HEK293 (cell line): ENCODE results near the gene LASP1.

ENCODE experiments used
- CTCF ChIA-PET: fragments of 350-600 bp; formaldehyde crosslinking; extraction: SDS; loops from one replicate; lab custom pipeline; 2021; ENCODE audit warnings: antibody characterized with exemption; lab: Yijun Ruan, JAX
- POLR2A ChIA-PET: fragments of 300-600 bp; formaldehyde crosslinking; extraction: SDS; loops from one replicate; lab custom pipeline; 2020; ENCODE audit warnings: antibody characterized with exemption, inconsistent platforms; lab: Yijun Ruan, JAX
- H3K27ac ChIP-seq: fragments of 200-500 bp; sonication (Bioruptor generic); 2 replicates; pipeline ENCODE4 v1.5.1; 2014; ENCODE audit warnings: low read depth, low read length, control low read depth, inconsistent platforms; ENCODE audit errors: extremely low read depth
- H3K36me3 ChIP-seq, 2 experiments: fragments of 200-500 bp in 1 of 2; sonication (Bioruptor generic) in 1 of 2; 1 replicate in 1 of 2; 2 replicates in 1 of 2; pipeline ENCODE4 v1.5.1; 2014 to 2017; ENCODE audit warnings: inconsistent platforms in 2 of 2, low read length in 2 of 2; ENCODE audit not compliant: control insufficient read depth in 2 of 2, insufficient read depth in 1 of 2
- H3K4me1 ChIP-seq: fragments of 200-500 bp; sonication (Bioruptor generic); 2 replicates; pipeline ENCODE4 v1.5.1; 2014; ENCODE audit warnings: mild to moderate bottlenecking, low read length, inconsistent platforms; ENCODE audit not compliant: control insufficient read depth, insufficient read depth
- H3K4me3 ChIP-seq: 2 replicates; pipeline ENCODE4 v1.5.1; 2011; ENCODE audit warnings: low read depth, mild to moderate bottlenecking, control low read depth, low read length, moderate library complexity
- H3K9me3 ChIP-seq: fragments of 200-500 bp; sonication (Bioruptor generic); 2 replicates; pipeline ENCODE4 v1.5.1; 2014; ENCODE audit warnings: low read depth, low read length, inconsistent platforms; ENCODE audit not compliant: control insufficient read depth, insufficient read depth
- ZNF2 ChIP-seq: fragments of 450-650 bp; formaldehyde crosslinking; IDR thresholded peaks from 2 replicates; pipeline ENCODE4 v1.5.1; 2016; ENCODE audit warnings: missing biosample characterization, missing genetic modification characterization
- ZNF623 ChIP-seq: fragments of 450-650 bp; formaldehyde crosslinking; IDR thresholded peaks from 2 replicates; pipeline ENCODE4 v1.5.1; 2016; ENCODE audit warnings: missing biosample characterization, missing genetic modification characterization
- ZNF629 ChIP-seq: fragments of 450-650 bp; formaldehyde crosslinking; IDR thresholded peaks from 2 replicates; pipeline ENCODE4 v1.5.1; 2017; ENCODE audit warnings: missing biosample characterization, missing genetic modification characterization
- ZNF654 ChIP-seq: fragments of 450-650 bp; formaldehyde crosslinking; IDR thresholded peaks from 2 replicates; pipeline ENCODE4 v1.5.1; 2016; ENCODE audit warnings: low read depth, missing biosample characterization, missing genetic modification characterization
- ZNF776 ChIP-seq: fragments of 450-650 bp; formaldehyde crosslinking; IDR thresholded peaks from 2 replicates; pipeline ENCODE4 v1.5.0; 2017; ENCODE audit warnings: missing biosample characterization, missing genetic modification characterization, borderline replicate concordance
- TF ChIP-seq, protein P1 (sequence below): fragments of 450-650 bp; formaldehyde crosslinking; IDR thresholded peaks from 2 replicates; pipeline ENCODE4 v1.5.1; 2016; ENCODE audit warnings: missing biosample characterization, missing genetic modification characterization, borderline replicate concordance
- TF ChIP-seq, protein P2 (sequence below): fragments of 450-650 bp; formaldehyde crosslinking; IDR thresholded peaks from 2 replicates; pipeline ENCODE4 v1.5.1; 2016; ENCODE audit warnings: missing biosample characterization, missing genetic modification characterization

Gene LASP1

DNA sequence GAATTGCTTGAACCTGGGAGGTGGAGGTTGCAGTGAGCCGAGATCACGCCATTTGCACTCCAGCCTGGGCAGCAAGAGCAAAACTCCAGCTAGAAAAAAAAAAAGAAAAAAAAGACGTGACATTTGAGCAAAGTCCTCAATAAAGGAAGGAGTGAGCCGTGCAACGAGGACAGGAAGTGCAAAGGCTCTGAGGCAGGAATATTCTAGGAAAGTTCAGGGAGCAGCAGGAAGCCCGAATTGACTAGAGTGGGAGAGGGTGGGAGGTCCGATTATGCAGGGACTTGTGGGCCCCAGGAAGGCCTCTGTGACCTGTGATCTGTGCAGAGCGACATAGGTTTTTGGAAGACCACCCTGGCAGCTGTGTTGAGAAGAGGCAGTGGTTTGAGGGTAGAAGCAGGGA lies 46.9 kb downstream of the LASP1 start:
- Histone ChIP-seq H3K4me1 (no peaks in the 10 kb centered on the region), H3K27ac (no peak overlapping the region), H3K4me3 (no peak overlapping the region), H3K9me3 (no peaks in the 10 kb centered on the region), H3K36me3 (peaks cover 0 to 53% of the 10 kb centered on the region in 2 experiments; a peak in 2 of 3 replicates)
- TF ChIP-seq ZNF776 (tag by site-specific recombination) (no peak), ZNF623 (peak; percentile 90)
- ChIA-PET CTCF (interaction anchor here (0.6 to 2.6 kb wide), 8 partner anchors 8 to 68 kb away, joined by 3 to 12 read pairs (median 3); partner anchors contain the start of gene LASP1NB), POLR2A (no interaction called here)

DNA sequence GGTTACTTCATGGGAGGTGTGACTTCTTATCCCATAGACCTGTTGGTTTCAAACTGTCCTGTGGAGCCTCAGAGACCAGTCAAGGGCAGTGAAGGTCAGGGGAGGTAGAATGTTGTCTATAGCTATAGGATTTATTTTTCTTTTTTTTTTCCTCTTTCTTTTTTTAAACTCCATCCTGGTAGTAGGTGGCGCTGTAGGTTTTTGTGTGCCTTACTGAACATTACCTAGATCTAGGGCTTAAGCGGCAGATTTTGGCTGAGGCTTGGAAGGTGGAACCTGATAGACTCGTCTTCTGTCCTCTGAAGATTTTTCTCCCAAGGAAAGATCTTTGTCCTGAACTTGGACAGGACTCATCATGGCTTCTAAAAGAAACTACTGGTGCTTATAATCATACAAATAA lies 47.4 kb downstream of the LASP1 start:
- 0 out of 2 replicates have a peak, but pooled peaks have one; percentile 8 for TF ChIP-seq ZNF654 (tag by site-specific recombination)
- TF ChIP-seq, protein P1, sequence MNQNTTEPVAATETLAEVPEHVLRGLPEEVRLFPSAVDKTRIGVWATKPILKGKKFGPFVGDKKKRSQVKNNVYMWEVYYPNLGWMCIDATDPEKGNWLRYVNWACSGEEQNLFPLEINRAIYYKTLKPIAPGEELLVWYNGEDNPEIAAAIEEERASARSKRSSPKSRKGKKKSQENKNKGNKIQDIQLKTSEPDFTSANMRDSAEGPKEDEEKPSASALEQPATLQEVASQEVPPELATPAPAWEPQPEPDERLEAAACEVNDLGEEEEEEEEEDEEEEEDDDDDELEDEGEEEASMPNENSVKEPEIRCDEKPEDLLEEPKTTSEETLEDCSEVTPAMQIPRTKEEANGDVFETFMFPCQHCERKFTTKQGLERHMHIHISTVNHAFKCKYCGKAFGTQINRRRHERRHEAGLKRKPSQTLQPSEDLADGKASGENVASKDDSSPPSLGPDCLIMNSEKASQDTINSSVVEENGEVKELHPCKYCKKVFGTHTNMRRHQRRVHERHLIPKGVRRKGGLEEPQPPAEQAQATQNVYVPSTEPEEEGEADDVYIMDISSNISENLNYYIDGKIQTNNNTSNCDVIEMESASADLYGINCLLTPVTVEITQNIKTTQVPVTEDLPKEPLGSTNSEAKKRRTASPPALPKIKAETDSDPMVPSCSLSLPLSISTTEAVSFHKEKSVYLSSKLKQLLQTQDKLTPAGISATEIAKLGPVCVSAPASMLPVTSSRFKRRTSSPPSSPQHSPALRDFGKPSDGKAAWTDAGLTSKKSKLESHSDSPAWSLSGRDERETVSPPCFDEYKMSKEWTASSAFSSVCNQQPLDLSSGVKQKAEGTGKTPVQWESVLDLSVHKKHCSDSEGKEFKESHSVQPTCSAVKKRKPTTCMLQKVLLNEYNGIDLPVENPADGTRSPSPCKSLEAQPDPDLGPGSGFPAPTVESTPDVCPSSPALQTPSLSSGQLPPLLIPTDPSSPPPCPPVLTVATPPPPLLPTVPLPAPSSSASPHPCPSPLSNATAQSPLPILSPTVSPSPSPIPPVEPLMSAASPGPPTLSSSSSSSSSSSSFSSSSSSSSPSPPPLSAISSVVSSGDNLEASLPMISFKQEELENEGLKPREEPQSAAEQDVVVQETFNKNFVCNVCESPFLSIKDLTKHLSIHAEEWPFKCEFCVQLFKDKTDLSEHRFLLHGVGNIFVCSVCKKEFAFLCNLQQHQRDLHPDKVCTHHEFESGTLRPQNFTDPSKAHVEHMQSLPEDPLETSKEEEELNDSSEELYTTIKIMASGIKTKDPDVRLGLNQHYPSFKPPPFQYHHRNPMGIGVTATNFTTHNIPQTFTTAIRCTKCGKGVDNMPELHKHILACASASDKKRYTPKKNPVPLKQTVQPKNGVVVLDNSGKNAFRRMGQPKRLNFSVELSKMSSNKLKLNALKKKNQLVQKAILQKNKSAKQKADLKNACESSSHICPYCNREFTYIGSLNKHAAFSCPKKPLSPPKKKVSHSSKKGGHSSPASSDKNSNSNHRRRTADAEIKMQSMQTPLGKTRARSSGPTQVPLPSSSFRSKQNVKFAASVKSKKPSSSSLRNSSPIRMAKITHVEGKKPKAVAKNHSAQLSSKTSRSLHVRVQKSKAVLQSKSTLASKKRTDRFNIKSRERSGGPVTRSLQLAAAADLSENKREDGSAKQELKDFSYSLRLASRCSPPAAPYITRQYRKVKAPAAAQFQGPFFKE (tag by site-specific recombination), result no peak
- TF ChIP-seq, protein P2, sequence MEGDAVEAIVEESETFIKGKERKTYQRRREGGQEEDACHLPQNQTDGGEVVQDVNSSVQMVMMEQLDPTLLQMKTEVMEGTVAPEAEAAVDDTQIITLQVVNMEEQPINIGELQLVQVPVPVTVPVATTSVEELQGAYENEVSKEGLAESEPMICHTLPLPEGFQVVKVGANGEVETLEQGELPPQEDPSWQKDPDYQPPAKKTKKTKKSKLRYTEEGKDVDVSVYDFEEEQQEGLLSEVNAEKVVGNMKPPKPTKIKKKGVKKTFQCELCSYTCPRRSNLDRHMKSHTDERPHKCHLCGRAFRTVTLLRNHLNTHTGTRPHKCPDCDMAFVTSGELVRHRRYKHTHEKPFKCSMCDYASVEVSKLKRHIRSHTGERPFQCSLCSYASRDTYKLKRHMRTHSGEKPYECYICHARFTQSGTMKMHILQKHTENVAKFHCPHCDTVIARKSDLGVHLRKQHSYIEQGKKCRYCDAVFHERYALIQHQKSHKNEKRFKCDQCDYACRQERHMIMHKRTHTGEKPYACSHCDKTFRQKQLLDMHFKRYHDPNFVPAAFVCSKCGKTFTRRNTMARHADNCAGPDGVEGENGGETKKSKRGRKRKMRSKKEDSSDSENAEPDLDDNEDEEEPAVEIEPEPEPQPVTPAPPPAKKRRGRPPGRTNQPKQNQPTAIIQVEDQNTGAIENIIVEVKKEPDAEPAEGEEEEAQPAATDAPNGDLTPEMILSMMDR (tag by site-specific recombination), result peak; percentile 8; the same call in 1 of the 2 replicates
- ChIA-PET POLR2A (no interaction called here), CTCF (interaction anchor here (0.6 to 2.6 kb wide), 9 partner anchors 7 to 67 kb away, joined by 3 to 12 read pairs (median 3); partner anchors contain the start of gene LASP1NB)
- H3K4me1 ChIP-seq, result no peaks in the 10 kb centered on the region
- no peaks in the 10 kb centered on the region for H3K9me3 ChIP-seq
- no peak overlapping the region for H3K27ac ChIP-seq
- H3K36me3 ChIP-seq, result peaks cover 0 to 53% of the 10 kb centered on the region in 2 experiments; a peak in 2 of 3 replicates
- no peak overlapping the region for H3K4me3 ChIP-seq

DNA sequence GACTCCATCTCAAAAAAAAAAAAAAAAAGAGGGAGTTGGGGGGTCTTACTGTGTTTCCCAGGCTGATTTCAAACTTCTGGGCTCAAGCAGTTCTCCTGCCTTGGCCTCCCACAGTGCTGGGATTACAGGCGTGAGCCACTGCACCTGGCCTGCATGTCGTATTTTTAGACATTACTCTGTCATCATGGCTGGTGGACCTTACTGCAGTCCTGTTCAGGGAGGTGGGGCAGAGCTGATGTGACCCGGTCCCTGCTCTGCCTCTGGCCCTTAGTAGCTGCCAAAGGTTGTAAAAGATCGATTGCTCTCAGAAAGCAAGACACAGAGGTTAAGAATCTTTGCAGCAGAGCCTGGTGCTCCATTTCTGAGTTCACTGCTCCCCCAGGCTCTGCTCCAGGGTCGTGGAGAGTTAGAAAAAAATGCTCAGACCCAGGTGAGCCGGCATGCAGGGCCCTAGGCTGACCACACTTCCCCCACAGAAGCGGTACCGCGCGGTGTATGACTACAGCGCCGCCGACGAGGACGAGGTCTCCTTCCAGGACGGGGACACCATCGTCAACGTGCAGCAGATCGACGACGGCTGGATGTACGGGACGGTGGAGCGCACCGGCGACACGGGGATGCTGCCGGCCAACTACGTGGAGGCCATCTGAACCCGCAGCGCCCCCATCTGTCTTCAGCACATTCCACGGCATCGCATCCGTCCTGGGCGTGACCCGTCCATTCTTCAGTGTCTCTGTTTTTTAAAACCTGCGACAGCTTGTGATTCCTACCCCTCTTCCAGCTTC lies 48.5 kb downstream of the LASP1 start:
- CTCF ChIA-PET, result interaction anchor here (0.7 to 1.5 kb wide), 3 partner anchors 44 to 46 kb away, joined by 3 to 4 read pairs (median 4); no protein-coding TSS in a partner anchor
- TF ChIP-seq ZNF629 (tag by site-specific recombination) (no peak), ZNF2 (tag by site-specific recombination) (0 out of 2 replicates have a peak, but pooled peaks have one; percentile 26)
- Histone ChIP-seq H3K4me3 (no peak overlapping the region), H3K36me3 (peaks cover 0 to 50% of the 10 kb centered on the region in 2 experiments; a peak in 2 of 3 replicates), H3K27ac (no peak overlapping the region), H3K4me1 (no peaks in the 10 kb centered on the region; the same call in 1 of the 2 replicates), H3K9me3 (no peaks in the 10 kb centered on the region)
- POLR2A ChIA-PET, result interaction anchor here (0.7 kb wide), 1 partner anchor 14 kb away, joined by 4 read pairs; no protein-coding TSS in a partner anchor
